Panc1 (cell line): ENCODE data around the gene DPH6.

ENCODE experiments used
- POLR2AphosphoS5 ChIP-seq: IDR thresholded peaks from 2 replicates; pipeline ENCODE4 v1.6.1; 2012; ENCODE audit warnings: mild to moderate bottlenecking, low read depth, low read length, moderate library complexity
- TF ChIP-seq, protein P1 (sequence below): fragments of 450-650 bp; IDR thresholded peaks from 2 replicates; pipeline ENCODE4 v1.5.1; 2017; ENCODE audit warnings: mild to moderate bottlenecking

DNA sequence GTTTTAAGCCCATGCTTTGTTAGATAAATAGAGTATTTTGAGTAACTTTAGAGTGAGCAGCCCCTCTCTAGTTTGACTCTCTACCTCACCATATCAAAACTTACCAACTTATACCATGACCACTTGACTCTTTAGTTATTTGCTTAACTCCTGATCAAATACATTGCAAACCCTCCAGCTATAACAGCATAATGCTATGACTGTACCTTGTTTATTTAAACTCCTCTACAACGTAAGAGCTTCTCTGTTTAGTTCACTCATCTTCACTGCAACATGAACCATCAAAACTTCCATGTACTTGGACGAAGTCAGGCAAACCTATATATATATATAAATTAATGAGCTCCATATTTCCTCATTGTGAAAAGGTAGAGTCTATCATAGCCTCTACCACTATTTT, 218.2 kb downstream of the DPH6 start:
- TF ChIP-seq, protein P1, sequence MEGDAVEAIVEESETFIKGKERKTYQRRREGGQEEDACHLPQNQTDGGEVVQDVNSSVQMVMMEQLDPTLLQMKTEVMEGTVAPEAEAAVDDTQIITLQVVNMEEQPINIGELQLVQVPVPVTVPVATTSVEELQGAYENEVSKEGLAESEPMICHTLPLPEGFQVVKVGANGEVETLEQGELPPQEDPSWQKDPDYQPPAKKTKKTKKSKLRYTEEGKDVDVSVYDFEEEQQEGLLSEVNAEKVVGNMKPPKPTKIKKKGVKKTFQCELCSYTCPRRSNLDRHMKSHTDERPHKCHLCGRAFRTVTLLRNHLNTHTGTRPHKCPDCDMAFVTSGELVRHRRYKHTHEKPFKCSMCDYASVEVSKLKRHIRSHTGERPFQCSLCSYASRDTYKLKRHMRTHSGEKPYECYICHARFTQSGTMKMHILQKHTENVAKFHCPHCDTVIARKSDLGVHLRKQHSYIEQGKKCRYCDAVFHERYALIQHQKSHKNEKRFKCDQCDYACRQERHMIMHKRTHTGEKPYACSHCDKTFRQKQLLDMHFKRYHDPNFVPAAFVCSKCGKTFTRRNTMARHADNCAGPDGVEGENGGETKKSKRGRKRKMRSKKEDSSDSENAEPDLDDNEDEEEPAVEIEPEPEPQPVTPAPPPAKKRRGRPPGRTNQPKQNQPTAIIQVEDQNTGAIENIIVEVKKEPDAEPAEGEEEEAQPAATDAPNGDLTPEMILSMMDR: no peak
- no peak for TF ChIP-seq POLR2AphosphoS5
